ENCODE results near the gene FGF14.

FGF14 gene

DNA sequence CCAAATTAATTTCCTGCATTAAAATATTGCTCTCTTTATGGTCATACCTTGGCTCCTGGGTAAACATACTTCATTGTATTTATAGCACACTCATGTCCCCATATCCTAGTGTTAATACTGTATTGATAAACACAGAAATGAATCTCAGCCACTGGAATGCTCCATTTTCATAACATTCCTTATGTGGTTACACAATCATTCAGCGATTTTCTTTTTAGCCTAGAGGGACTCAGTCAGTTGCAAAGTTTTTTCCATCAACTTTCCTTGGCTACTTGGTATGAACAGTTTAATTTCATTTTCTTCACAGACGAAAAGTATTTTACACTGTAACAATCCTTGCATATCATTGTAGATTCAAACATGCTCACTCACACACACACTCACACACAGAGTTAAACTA is 471.5 kb downstream of the FGF14 start:
- DNase-seq (ENCODE audit: low read depth in 2 of 2), result no peak

GRCh38 chr13:101925731-101926130 is 476.1 kb downstream of the FGF14 start:
- DNase-seq (ENCODE audit: low read depth in 2 of 2), result no peak

- no peak for DNase-seq (ENCODE audit: low read depth in 2 of 2)
These were observed 482.2 kb downstream of the FGF14 start for GRCh38 chr13:101919541-101920181.

- no peak for DNase-seq (ENCODE audit: low read depth in 2 of 2)
These were observed 483.8 kb downstream of the FGF14 start for GRCh38 chr13:101917833-101918661.

- no peak for DNase-seq (ENCODE audit: low read depth in 2 of 2)
These were observed 484.4 kb downstream of the FGF14 start for GRCh38 chr13:101917475-101917810.

DNA sequence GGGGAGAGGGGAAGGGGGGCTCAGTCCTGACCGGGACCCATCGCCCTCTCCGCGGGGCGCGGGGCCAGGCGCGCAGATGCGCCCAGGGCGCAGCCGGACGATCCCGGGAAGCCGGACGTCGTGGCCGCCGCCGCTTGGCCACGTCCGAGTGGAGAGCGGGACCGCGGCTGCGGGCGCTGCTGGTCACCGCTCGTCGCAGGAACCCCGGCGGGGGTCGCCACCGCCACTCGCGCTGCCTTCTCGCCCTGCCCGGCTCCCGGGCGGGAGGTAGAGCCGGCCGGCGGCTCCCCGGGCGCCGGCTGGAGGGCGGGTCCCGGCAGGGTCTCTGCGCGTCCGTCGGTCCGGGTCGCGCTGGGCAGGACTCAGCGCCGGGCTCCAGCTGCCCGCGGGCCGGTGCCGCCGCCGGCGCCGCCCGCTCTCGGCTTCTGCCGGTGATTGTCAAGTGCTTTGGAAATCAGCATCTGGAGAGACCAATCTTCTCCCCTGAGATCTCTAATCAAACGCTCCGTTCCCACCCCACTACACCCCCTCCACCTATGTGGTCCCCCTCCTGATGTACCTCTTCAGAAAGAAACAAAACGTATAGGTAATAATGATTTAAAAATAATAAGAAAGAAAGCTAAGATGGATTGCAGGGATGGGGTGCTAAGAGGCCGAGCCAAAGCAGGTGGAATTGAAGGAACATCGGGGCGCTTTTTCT is 484.9 kb downstream of the FGF14 start:
- DNase-seq (ENCODE audit: low read depth in 2 of 2), result no peak

GRCh38 chr13:101916108-101916774 is 485.6 kb downstream of the FGF14 start:
- no peak for DNase-seq (ENCODE audit: low read depth in 2 of 2)

GRCh38 chr13:101915755-101916107 is 486.1 kb downstream of the FGF14 start:
- no peak for DNase-seq (ENCODE audit: low read depth in 2 of 2)

DNA sequence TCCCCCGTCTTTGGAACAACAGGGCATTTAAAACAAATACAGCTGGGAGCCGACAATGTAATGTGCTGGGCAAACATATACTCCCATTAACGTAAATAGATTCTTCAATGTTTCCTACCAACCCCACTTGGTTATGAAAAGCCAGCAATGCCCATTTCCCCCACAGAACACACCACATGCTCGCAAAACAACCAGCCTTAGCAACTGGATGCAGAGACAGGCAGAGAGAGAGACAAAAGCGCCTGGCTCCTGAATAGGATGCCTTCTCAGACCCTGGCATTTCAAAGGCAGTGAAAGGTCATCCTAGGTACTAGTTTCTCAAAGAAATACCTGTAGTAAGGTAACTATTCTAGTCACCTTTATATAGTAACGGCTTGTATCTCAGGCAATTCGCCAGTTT is 486.5 kb downstream of the FGF14 start:
- DNase-seq (ENCODE audit: low read depth in 2 of 2), result no peak

DNA sequence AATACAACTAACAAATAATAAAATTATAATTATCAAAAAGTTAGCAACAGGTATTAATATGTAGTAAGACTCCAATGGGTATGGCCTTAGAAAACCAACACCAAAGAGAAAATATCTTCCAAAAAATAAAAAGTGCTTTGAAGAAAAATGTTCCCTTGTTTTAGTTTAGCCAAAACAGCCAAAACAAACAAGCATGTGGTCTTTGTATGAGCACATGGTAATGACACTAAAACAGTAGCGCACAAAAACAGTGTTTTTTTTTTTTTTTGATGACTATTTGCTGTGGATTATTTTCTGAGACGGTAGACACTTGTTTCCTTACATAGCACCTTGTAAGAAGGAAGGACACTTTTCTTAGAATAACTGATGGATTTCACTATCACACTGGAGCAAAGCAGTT is 490.1 kb downstream of the FGF14 start:
- DNase-seq (ENCODE audit: low read depth in 2 of 2), result no peak

DNA sequence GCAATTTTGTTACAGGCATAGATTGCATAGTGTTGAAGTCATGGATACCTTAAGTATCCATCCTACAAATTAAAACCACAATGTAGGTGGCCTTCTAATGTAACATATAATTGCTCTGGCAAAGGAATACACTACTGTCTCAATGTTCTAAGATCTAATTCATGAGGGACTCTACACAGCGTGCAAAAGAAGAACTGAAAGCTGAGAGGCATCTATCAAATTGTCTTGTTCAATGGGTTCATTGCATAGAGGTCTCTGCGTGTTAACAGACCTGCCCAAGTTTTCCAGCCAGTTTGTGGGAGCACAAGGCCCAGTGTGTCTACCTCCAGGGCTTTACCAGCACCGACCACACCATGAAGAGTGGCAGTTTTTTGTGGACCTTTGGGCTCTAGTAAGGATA is 498.0 kb downstream of the FGF14 start:
- no peak for DNase-seq (ENCODE audit: low read depth in 2 of 2)

DNA sequence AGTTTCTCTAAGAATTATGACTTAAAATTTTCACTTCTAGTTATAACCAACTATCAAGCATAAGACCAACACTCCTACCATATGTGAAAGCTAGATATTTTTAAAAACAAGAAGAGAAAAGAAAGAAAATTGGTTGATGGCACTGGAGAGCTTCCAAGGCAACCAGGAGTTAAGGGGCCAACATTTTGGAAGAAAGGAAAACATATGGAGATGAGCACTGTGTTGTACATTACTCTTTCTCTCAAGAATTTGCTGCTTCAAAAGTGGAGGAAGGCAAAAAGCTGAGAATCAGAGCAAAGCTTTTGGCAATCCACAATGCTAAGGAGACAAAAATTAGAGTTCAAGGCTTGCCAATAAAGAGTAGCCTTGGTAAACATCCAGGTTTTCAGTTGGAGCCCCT is 503.2 kb downstream of the FGF14 start:
- no peak for DNase-seq (ENCODE audit: low read depth in 2 of 2)

DNA sequence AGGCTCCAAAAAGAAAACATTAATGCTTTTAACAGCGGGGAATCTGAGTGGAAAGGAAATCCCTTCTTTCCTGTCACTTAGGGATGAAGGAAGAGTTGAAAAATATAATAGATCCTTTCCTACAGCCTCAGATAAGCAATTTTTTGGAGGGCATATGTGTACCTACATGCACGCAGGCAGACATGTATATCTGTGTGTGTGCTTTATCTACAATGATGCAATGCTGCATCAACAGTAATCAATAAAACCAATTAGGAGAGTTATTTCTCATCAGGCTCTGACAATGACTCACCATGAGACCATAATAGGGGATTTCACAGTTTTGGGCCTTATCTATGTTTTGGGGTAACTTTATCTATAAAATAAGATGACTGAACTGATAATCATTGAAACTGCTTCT is 505.3 kb downstream of the FGF14 start:
- DNase-seq (ENCODE audit: low read depth in 2 of 2), result no peak

DNA sequence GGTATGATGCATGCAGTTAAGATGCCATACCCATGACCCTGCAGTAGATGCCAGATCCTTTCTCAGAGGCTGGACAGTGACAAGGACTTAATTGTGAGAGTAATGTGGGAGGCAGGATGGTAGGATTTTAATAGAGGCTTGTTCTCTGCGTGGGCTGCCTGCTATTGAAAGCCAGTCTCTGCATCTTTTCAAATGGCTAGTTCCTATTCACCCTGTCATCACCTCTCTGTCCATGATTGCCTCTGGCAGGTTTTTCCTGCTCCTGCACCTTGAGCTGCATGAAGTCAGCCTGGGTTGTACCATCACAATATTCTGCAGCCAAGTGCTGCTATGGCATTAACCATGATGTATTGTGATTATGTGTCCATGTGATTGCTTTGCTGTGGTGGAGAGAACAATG is 508.8 kb downstream of the FGF14 start:
- no peak for DNase-seq (ENCODE audit: low read depth in 2 of 2)

DNA sequence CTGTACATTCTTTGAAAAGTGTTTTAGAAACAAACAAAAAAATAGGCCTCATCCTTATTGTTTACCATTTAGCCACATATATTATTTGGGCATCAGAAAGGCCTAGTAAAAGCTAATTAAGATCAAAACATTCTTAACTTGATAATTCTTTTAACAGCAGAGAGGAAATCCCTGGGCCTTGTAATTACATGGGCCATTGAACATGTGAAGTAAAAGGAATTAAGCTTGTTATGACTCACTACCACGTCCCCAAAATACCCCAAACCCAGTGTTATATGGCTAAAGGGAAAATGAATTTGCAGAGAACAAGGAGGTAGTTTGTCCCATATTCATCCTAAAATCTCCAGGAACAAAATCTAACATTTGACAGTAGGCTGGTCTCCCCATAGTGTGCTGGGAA is 509.6 kb downstream of the FGF14 start:
- DNase-seq (ENCODE audit: low read depth in 2 of 2), result no peak

DNA sequence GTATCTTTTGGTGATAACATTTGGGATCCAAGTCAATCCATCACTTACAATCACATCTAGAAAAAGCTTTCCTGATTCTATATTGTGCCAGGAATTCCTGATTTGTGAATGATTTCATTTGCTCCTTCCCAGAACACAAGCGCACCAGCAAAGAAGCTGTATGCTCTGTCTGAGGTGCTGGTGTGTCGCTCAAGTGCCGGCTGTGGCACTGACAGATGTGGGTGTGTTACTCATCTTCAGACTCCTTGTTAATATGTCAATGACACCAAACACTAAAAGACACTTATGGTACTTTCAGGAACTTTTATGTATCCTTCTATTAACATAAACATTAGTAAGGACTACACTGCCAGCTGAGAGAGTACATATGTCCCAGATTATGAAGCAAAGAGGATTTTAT is 520.3 kb downstream of the FGF14 start:
- DNase-seq (ENCODE audit: low read depth in 2 of 2), result no peak

- DNase-seq (ENCODE audit: low read depth in 2 of 2), result no peak
These were observed 521.3 kb downstream of the FGF14 start for GRCh38 chr13:101880581-101880980.

GRCh38 chr13:101876951-101877350 is 524.9 kb downstream of the FGF14 start:
- no peak for DNase-seq (ENCODE audit: low read depth in 2 of 2)

GRCh38 chr13:101875717-101876393 is 526.0 kb downstream of the FGF14 start:
- no peak for DNase-seq (ENCODE audit: low read depth in 2 of 2)

DNA sequence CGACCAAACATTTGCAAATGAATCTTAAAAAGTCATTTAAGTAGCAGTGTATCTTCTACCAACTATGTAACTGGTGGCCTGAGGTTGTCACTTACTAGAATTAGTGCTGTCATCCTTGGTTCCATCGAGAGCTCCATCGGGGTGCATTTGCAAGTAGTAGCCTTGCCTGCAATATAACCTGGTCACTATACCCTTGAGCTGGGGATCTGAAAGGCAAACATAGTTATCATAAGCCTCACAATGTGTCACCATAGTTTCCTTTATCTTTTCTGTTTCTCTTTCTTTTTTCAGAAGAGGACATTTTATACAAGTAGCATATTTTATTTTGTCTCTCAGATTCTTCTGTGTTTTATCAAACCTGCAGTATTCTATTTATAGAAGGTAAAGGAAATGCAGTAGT is 526.8 kb downstream of the FGF14 start:
- DNase-seq (ENCODE audit: low read depth in 2 of 2), result no peak

- no peak for DNase-seq (ENCODE audit: low read depth in 2 of 2)
These were observed 532.3 kb downstream of the FGF14 start for GRCh38 chr13:101869553-101869952.
